ENCODE results near the gene OGFOD2. TPM values are rescaled to one million over a fixed set of nuclear protein-coding genes. Genes with fewer than 3 reads are reported as not detected.

OGFOD2 gene
- total RNA-seq, 2 donors from 2014 or later: 6.6 to 9.6 TPM

- H3K9me3 ChIP-seq: no peaks in the 10 kb centered on the region
- ATAC-seq (ENCODE audit: insufficient number of reproducible peaks, low FRiP score, low read depth): no peak
- peaks cover 7% of the 10 kb centered on the region for H3K36me3 ChIP-seq
- no peaks in the 10 kb centered on the region for H3K27me3 ChIP-seq (replicated peaks; ENCODE audit: insufficient read depth)
- H3K4me1 ChIP-seq (ENCODE audit: control insufficient read depth in 1 of 2, low read depth in 2 of 2): no peaks in the 10 kb centered on the region
- no peak for TF ChIP-seq CTCF (IDR thresholded peaks at IDR 0.05)
- H3K4me3 ChIP-seq: no peak overlapping the region
- DNase-seq (ENCODE audit: low spot score): no peak
- no peak overlapping the region for H3K27ac ChIP-seq
These were observed 19.9 kb upstream of the OGFOD2 start for GRCh38 chr12:122955156-122955555.

- Histone ChIP-seq H3K4me3 (no peak overlapping the region), H3K27ac (no peak overlapping the region), H3K27me3 (replicated peaks; ENCODE audit: insufficient read depth) (no peaks in the 10 kb centered on the region), H3K9me3 (no peaks in the 10 kb centered on the region), H3K4me1 (ENCODE audit: control insufficient read depth in 1 of 2, low read depth in 2 of 2) (no peaks in the 10 kb centered on the region), H3K36me3 (peaks cover 8% of the 10 kb centered on the region)
- no peak for TF ChIP-seq CTCF (IDR thresholded peaks at IDR 0.05)
- no peak for DNase-seq (ENCODE audit: low spot score)
- ATAC-seq (ENCODE audit: insufficient number of reproducible peaks, low FRiP score, low read depth): no peak
These were observed 19.0 kb upstream of the OGFOD2 start for GRCh38 chr12:122956035-122956434.

GRCh38 chr12:122958198-122958888 is 16.7 kb upstream of the OGFOD2 start:
- ATAC-seq (ENCODE audit: insufficient number of reproducible peaks, low FRiP score, low read depth) (no peak), DNase-seq (ENCODE audit: low spot score) (no peak)
- no peaks in the 10 kb centered on the region for H3K27me3 ChIP-seq (replicated peaks; ENCODE audit: insufficient read depth)
- H3K9me3 ChIP-seq: no peaks in the 10 kb centered on the region
- no peaks in the 10 kb centered on the region for H3K4me1 ChIP-seq (ENCODE audit: control insufficient read depth in 1 of 2, low read depth in 2 of 2)
- TF ChIP-seq CTCF (IDR thresholded peaks at IDR 0.05): no peak
- peaks cover 8% of the 10 kb centered on the region for H3K36me3 ChIP-seq
- H3K27ac ChIP-seq: no peak overlapping the region
- H3K4me3 ChIP-seq: no peak overlapping the region

GRCh38 chr12:122959566-122960192 is 15.4 kb upstream of the OGFOD2 start:
- H3K9me3 ChIP-seq: no peaks in the 10 kb centered on the region
- H3K4me1 ChIP-seq (ENCODE audit: control insufficient read depth in 1 of 2, low read depth in 2 of 2): peaks cover 9 to 13% of the 10 kb centered on the region in 2 donors
- no peak overlapping the region for H3K27ac ChIP-seq
- TF ChIP-seq CTCF (IDR thresholded peaks at IDR 0.05): no peak
- no peak overlapping the region for H3K4me3 ChIP-seq
- DNase-seq (ENCODE audit: low spot score) (no peak), ATAC-seq (ENCODE audit: insufficient number of reproducible peaks, low FRiP score, low read depth) (no peak)
- peaks cover 8% of the 10 kb centered on the region for H3K36me3 ChIP-seq
- H3K27me3 ChIP-seq (replicated peaks; ENCODE audit: insufficient read depth): no peaks in the 10 kb centered on the region

- DNase-seq (ENCODE audit: low spot score) (no peak), ATAC-seq (ENCODE audit: insufficient number of reproducible peaks, low FRiP score, low read depth) (no peak)
- Histone ChIP-seq H3K36me3 (peaks cover 8% of the 10 kb centered on the region), H3K27me3 (replicated peaks; ENCODE audit: insufficient read depth) (no peaks in the 10 kb centered on the region), H3K4me3 (no peak overlapping the region), H3K27ac (no peak overlapping the region), H3K4me1 (ENCODE audit: control insufficient read depth in 1 of 2, low read depth in 2 of 2) (peaks cover 12 to 18% of the 10 kb centered on the region in 2 donors), H3K9me3 (no peaks in the 10 kb centered on the region)
- TF ChIP-seq CTCF (IDR thresholded peaks at IDR 0.05): no peak
These were observed 14.9 kb upstream of the OGFOD2 start for GRCh38 chr12:122960193-122960569.

All from thoracic aorta (tissue), 2 donors.